ENCODE results near the gene PHYHD1. TPM values are rescaled to one million over a fixed set of nuclear protein-coding genes. Genes with fewer than 3 reads are reported as not detected.

PHYHD1 gene
- total and polyA plus RNA-seq, 2 of the 13 experiments (the other 11 are each of a cell fraction or from before 2014, with no cell fraction given), result 10.6 to 25.3 TPM

DNA sequence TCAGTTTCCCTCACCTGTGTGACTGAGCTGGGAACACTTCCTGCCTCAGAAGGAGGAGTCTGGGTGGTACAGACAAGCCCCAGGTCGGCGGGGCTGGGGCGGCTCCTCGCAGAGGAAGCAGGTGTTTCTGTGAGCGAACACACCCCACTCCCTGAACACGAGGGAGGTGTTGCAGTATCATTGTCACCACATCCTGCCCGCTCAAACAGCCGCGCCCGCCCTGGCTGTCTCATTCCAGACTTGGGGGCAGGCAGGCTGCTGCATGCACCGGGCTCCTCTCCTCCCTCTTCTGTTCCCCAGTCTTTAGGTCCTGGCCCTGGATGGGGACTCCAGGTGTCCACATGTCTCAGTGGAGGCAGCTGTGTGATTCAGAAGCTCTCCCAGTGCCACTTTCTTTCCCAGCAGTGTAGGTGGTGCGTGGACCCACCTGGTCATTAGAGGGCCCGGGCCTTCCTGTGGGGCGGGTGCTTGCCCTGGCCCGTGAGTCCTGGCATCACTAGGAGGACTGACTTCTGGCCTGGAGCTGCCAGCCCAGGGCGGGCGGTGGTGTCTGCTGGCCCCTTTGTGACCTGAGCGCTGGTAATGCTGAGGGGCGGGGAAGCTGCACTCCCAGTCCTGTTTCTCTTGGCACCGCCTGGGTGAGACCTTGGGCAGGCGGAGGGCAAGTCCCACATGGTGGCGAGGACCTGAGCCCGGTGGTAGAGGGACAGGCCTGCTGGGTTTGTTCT lies 18.3 kb upstream of the PHYHD1 start (continued):
- no peak for TF ChIP-seq ZNF496 (CRISPR knock-in tag; IDR thresholded peaks at IDR 0.05; ENCODE audit: insufficient replicate concordance)
- TF ChIP-seq ZNF746 (CRISPR knock-in tag; IDR thresholded peaks at IDR 0.05), result no peak
- TF ChIP-seq ZNF652 (CRISPR knock-in tag; IDR thresholded peaks at IDR 0.05; ENCODE audit: borderline replicate concordance, low read depth), result no peak
- no peak for TF ChIP-seq ZFP41 (CRISPR knock-in tag; IDR thresholded peaks at IDR 0.05; ENCODE audit: borderline replicate concordance)
- no peak for TF ChIP-seq KDM5B (CRISPR knock-in tag; IDR thresholded peaks at IDR 0.05; ENCODE audit: borderline replicate concordance)
- TF ChIP-seq GPN1 (CRISPR knock-in tag; IDR thresholded peaks at IDR 0.05; ENCODE audit: borderline replicate concordance), result no peak
- no peak for TF ChIP-seq KLF13 (CRISPR knock-in tag; IDR thresholded peaks at IDR 0.05)
- no peak for TF ChIP-seq HOXA7 (CRISPR knock-in tag; IDR thresholded peaks at IDR 0.05)
- TF ChIP-seq HCFC1 (IDR thresholded peaks at IDR 0.05; ENCODE audit: low read depth, low read length), result no peak

DNA sequence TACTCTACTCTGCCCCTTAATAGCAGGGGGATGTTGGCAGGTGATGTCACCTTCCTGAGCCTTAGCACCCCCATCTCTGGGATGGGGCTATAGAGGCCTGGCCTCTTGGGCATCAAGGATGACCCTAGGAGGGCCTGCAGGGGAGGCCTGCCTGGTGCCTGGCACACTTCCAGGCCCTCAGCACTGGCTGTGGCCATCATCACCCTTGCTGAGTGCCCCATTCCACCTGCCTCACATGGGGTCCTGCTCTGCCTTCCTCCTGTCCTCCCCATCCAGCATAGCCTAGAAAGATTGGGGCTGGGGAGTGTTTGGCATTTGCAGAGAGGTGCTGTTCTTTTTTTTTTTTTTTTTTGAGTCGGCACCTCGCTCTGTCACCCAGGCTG lies 17.7 kb upstream of the PHYHD1 start:
- Histone ChIP-seq H3K9ac (ENCODE audit: insufficient read depth, low read depth, low read length) (no peak overlapping the region), H3K36me3 (replicated peaks in 1 of 2; ENCODE audit: control insufficient read depth in 1 of 2, insufficient read depth in 2 of 2, low read length in 2 of 2) (peaks cover 9 to 27% of the 10 kb centered on the region in 2 experiments), H3K27me3 (ENCODE audit: control insufficient read depth in 1 of 2, insufficient read depth in 2 of 2, low read length in 2 of 2) (no peaks in the 10 kb centered on the region), H3K9me3 (ENCODE audit: low read length) (no peaks in the 10 kb centered on the region), H2AFZ (ENCODE audit: low read length) (no peak overlapping the region), H3K4me1 (ENCODE audit: insufficient read depth, low read length) (peaks cover 32% of the 10 kb centered on the region), H3K4me3 (replicated peaks in 1 of 3; ENCODE audit: insufficient read depth in 1 of 3, low read depth in 2 of 3, low read length in 3 of 3) (no peak overlapping the region), H3K79me2 (ENCODE audit: insufficient read depth, low read length) (peaks cover 4% of the 10 kb centered on the region), H3K27ac (ENCODE audit: extremely low read length, insufficient read depth, low read length) (no peak overlapping the region), H4K20me1 (ENCODE audit: insufficient read depth, low read length) (no peaks in the 10 kb centered on the region), H3K4me2 (ENCODE audit: low read depth, low read length) (no peak overlapping the region)
- ChIA-PET POLR2A (interaction anchor here (0.7 kb wide), 1 partner anchor 1505 kb away, joined by 3 read pairs; no protein-coding TSS in a partner anchor), CTCF (ENCODE audit: low intra/inter-chr PET ratio, low total read pairs) (no interaction called here)
- intact Hi-C loops (cut with micrococcal nuclease; ENCODE audit: unreplicated experiment), result no loop called here
- 94% methylated on average over 2 of the region's 2 CpGs for WGBS (ENCODE audit: low lambda C conversion rate)
- in situ Hi-C loops (cut with HindIII; ENCODE audit: extremely low pct_ligation_motif_present, low pct_unique_long_range_greater_than_20kb), result no loop called here
- TF ChIP-seq ZNF687 (CRISPR knock-in tag; IDR thresholded peaks at IDR 0.05) (0 out of 2 replicates have a peak, but pooled peaks have one; percentile 3), KLF11 (CRISPR knock-in tag; IDR thresholded peaks at IDR 0.05) (no peak)
- no peak for FAIRE-seq
- no TSS peak for BruUV-seq (replicated peaks)
- ATAC-seq, result no peak
- DNase-seq (ENCODE audit: low spot score), result no peak
